ENCODE data around the gene IRF8. TPM values are rescaled to one million over a fixed set of nuclear protein-coding genes. Genes with fewer than 3 reads are reported as not detected.

IRF8 gene
- total RNA-seq, 1 donor from 2014 or later, result 19.8 TPM

DNA sequence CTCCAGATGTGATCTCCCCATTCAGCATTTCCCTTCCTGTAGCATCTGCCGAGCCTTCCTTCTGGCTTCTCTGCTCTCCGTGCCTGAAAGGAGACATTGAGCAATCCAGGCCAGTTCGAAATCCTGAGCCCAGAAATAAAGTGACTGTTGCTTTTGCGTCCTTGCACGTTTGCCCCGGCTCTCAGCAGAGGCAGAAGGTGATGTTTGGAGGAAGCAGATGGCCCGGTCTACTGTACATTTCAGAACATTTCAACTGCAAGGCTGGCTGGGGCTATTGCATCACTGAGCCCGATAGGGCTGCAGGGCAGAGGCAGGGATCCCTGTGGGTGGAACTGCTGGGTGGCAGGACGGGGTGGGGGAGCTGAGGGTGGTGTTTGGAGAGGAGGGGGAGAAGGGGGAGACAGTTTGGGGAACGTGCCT, 29.4 kb downstream of the IRF8 start:
- no peaks in the 10 kb centered on the region for H3K4me1 ChIP-seq (ENCODE audit: control insufficient read depth in 3 of 3, insufficient read depth in 3 of 3, low read length in 3 of 3)
- H3K9ac ChIP-seq (ENCODE audit: low read depth in 1 of 3, low read length in 3 of 3), result no peak overlapping the region
- no peak overlapping the region for H3K27ac ChIP-seq (ENCODE audit: low read depth, low read length)
- H3K4me3 ChIP-seq (ENCODE audit: low read length in 3 of 3), result no peak overlapping the region
- no peaks in the 10 kb centered on the region for H3K9me3 ChIP-seq (ENCODE audit: control insufficient read depth in 3 of 3, low read length in 3 of 3)
- H3K27me3 ChIP-seq (ENCODE audit: control insufficient read depth in 3 of 3, insufficient read depth in 3 of 3, low read length in 3 of 3), result peaks cover 49 to 77% (median 73%) of the 10 kb centered on the region in 3 donors
- H3K36me3 ChIP-seq (ENCODE audit: control insufficient read depth in 3 of 3, insufficient read depth in 3 of 3, low read length in 3 of 3), result no peaks in the 10 kb centered on the region

DNA sequence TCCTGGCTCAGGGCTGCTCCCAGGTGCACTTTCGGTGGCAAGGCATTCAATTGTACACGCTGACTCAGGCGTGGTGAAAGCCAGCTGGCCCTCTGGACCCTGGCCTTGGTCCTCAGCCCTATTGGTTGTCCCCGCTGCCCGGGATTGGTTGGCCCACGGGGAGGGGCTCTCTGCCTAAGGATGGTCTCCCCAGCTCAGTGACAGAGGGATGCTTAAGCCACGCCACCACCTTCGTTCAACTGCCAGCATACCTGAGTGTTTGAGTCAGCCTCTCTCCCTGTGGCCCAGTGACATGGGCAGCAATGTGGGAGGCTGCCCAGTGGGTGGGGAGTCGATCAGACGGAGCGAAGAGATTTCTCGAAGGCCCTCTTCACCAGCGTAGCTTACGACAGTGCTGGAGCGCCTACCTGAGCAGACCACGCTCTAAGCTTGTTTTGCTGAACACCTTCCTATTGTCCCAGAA, 30.3 kb downstream of the IRF8 start:
- Histone ChIP-seq H3K27ac (ENCODE audit: low read depth, low read length) (no peak overlapping the region), H3K9ac (ENCODE audit: low read depth in 1 of 3, low read length in 3 of 3) (no peak overlapping the region), H3K4me3 (ENCODE audit: low read length in 3 of 3) (no peak overlapping the region), H3K27me3 (ENCODE audit: control insufficient read depth in 3 of 3, insufficient read depth in 3 of 3, low read length in 3 of 3) (peaks cover 44 to 84% (median 70%) of the 10 kb centered on the region in 3 donors), H3K9me3 (ENCODE audit: control insufficient read depth in 3 of 3, low read length in 3 of 3) (no peaks in the 10 kb centered on the region), H3K36me3 (ENCODE audit: control insufficient read depth in 3 of 3, insufficient read depth in 3 of 3, low read length in 3 of 3) (no peaks in the 10 kb centered on the region), H3K4me1 (ENCODE audit: control insufficient read depth in 3 of 3, insufficient read depth in 3 of 3, low read length in 3 of 3) (no peaks in the 10 kb centered on the region)

DNA sequence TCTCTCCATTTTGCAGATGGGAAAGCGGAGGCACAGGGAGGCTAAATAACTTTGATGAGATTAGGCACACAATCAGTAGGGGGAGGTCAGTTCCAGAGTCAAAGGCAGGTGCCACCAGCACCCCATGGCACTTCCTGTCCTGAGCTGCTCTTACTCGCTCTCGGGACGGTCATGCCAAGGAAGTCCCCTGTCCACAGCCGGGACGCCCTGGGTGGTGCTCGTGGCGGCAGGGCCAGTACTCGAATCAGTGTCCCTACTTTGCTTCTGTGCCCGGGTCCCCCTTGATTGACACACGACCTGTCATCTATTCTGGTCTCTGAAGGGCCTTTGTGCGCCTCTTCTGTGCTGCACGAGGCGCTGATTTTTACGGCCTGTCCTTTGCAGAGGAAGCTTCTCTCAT, 31.3 kb downstream of the IRF8 start:
- H3K27me3 ChIP-seq (ENCODE audit: control insufficient read depth in 3 of 3, insufficient read depth in 3 of 3, low read length in 3 of 3), result peaks cover 47 to 87% (median 69%) of the 10 kb centered on the region in 3 donors
- H3K27ac ChIP-seq (ENCODE audit: low read depth, low read length), result no peak overlapping the region

DNA sequence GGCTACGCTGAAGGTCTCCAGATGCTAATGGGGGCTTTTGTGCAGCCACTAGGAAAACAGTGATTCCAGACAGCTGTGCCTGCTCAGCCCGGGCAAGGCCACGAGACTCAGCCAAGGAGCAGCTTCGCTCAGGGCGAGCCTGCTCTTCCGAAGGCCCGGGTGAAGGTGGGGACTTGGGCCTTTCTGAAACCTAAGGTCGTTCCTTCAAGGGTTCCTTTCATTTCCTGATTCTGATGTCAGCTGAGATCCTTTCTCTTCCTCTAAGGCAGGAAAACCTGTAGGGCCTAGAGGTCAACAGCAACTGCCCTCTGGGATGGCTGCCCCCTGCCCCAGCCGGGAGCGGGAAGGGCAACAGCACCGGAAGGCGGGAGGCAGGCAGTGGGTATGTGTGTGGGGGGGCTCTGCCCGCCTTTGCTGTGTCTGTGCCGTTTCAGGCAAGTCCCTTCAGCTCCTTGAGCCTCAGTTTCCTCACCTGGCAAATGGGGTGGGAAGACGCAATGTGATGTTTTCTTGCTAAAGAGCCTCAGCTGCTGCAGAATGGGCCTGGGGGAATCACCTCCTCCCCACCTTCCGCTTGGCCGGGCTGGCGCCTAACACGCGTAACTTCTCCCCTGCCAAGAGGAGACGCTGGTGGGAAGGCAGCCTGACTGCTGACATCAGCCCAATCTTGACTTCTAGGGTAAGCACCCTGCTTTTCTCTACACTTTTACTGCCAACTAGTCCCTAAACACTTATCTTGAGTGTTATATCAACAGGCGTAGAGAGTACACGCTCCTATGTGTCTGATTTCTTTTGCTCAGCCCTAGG, 32.8 kb downstream of the IRF8 start:
- Histone ChIP-seq H3K27me3 (ENCODE audit: control insufficient read depth in 3 of 3, insufficient read depth in 3 of 3, low read length in 3 of 3) (peaks cover 37 to 83% (median 61%) of the 10 kb centered on the region in 3 donors), H3K4me1 (ENCODE audit: control insufficient read depth in 3 of 3, insufficient read depth in 3 of 3, low read length in 3 of 3) (no peaks in the 10 kb centered on the region), H3K9me3 (ENCODE audit: control insufficient read depth in 3 of 3, low read length in 3 of 3) (no peaks in the 10 kb centered on the region), H3K36me3 (ENCODE audit: control insufficient read depth in 3 of 3, insufficient read depth in 3 of 3, low read length in 3 of 3) (no peaks in the 10 kb centered on the region), H3K9ac (ENCODE audit: low read depth in 1 of 3, low read length in 3 of 3) (no peak overlapping the region), H3K27ac (ENCODE audit: low read depth, low read length) (no peak overlapping the region), H3K4me3 (ENCODE audit: low read length in 3 of 3) (no peak overlapping the region)

More for the DNA sequence above, 31.3 kb downstream of the IRF8 start:
- Histone ChIP-seq H3K9ac (ENCODE audit: low read depth in 1 of 3, low read length in 3 of 3) (no peak overlapping the region), H3K4me3 (ENCODE audit: low read length in 3 of 3) (no peak overlapping the region), H3K36me3 (ENCODE audit: control insufficient read depth in 3 of 3, insufficient read depth in 3 of 3, low read length in 3 of 3) (no peaks in the 10 kb centered on the region), H3K4me1 (ENCODE audit: control insufficient read depth in 3 of 3, insufficient read depth in 3 of 3, low read length in 3 of 3) (no peaks in the 10 kb centered on the region), H3K9me3 (ENCODE audit: control insufficient read depth in 3 of 3, low read length in 3 of 3) (no peaks in the 10 kb centered on the region)

DNA sequence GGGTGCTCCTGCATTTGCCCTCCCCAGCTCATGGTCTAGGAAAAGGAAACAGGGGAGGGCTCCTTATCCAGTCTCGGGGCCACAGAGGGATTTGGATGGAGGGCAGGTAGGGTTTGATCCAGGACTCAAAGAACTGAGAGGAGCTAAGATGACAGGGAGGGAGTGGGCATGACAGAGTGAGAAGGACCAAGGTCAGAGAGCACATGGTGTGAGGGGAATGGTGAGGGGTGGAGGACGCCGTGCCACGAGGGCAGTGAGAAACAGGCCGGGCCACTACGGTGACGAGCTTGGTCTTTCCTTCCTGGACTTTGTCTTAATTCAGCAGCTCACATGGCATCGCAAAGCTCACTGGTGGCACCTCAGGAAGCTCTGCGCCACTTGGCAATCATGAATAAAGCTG, 35.2 kb downstream of the IRF8 start:
- Histone ChIP-seq H3K36me3 (ENCODE audit: control insufficient read depth in 3 of 3, insufficient read depth in 3 of 3, low read length in 3 of 3) (no peaks in the 10 kb centered on the region), H3K9ac (ENCODE audit: low read depth in 1 of 3, low read length in 3 of 3) (no peak overlapping the region), H3K4me3 (ENCODE audit: low read length in 3 of 3) (no peak overlapping the region), H3K4me1 (ENCODE audit: control insufficient read depth in 3 of 3, insufficient read depth in 3 of 3, low read length in 3 of 3) (no peaks in the 10 kb centered on the region), H3K27me3 (ENCODE audit: control insufficient read depth in 3 of 3, insufficient read depth in 3 of 3, low read length in 3 of 3) (peaks cover 25 to 77% (median 61%) of the 10 kb centered on the region in 3 donors), H3K9me3 (ENCODE audit: control insufficient read depth in 3 of 3, low read length in 3 of 3) (peaks cover 0 to 2% (median 2%) of the 10 kb centered on the region in 3 donors), H3K27ac (ENCODE audit: low read depth, low read length) (no peak overlapping the region)

DNA sequence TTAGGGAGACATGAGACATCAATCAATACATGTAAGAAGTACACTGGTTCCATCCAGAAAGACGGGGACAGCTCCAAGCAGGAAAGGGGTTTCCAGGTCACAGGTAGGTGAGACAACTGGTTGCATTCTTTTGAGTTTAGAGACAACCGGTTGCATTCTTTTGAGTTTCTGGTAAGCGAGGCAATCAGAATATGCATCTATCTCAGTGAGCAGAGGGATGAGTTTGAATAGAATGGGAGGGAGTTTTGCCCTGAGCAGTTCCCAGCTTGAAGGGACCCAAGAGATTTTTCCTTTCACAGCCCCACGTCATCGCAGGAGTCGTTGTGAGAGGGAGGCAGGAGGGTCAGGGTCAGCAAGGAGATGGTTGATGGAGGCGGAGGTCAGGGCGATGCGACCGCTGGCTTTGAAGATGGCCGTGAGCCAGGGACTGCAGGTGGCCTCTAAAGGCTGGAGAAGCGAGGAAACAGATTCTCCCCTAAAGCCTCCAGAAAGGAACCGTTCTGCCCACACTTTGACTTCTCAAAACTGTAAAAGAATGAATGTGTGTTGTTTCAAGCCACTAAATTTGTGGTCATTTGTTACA, 36.5 kb downstream of the IRF8 start:
- peaks cover 12 to 66% (median 52%) of the 10 kb centered on the region in 3 donors for H3K27me3 ChIP-seq (ENCODE audit: control insufficient read depth in 3 of 3, insufficient read depth in 3 of 3, low read length in 3 of 3)
- no peak overlapping the region for H3K27ac ChIP-seq (ENCODE audit: low read depth, low read length)
- H3K36me3 ChIP-seq (ENCODE audit: control insufficient read depth in 3 of 3, insufficient read depth in 3 of 3, low read length in 3 of 3), result no peaks in the 10 kb centered on the region

DNA sequence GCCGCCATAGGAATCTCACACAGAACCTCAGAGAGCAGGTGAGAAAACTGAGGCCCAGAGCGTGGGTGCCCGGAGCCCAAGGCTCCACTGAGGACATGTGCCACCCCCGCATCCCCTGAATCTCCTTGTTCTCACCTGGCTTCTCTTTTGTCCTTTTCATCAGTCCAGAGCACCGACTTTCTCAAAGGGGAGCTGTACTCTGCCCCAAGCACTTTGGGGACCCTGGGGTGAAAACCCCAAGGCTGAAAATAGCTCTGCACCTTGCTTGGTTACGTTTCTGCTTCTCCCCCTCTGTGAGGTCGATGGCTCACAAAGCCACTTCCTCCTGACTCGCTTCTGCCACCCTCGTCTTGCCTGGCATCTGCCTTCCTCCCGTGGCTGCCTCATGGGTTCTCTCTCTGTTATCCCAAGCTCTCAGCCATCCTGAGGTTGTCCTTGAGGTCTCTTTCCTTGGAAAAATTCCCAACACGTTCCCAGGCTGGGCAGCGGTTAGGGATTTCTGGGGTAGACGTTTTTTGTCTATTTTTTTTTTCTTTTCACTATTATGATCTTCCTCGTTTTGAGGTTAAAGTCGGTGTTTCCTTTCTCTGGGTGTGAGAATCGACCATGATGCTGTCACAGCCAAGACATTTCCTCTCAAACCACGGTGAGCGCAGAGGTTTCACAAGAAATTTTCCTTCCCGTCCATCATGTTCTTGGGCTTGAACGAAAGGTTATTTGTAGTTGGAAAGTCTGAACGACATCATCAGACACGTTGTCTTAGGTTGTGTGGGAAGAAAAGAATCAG, 37.2 kb downstream of the IRF8 start:
- H3K27me3 ChIP-seq (ENCODE audit: control insufficient read depth in 3 of 3, insufficient read depth in 3 of 3, low read length in 3 of 3), result peaks cover 8 to 59% (median 47%) of the 10 kb centered on the region in 3 donors
- H3K27ac ChIP-seq (ENCODE audit: low read depth, low read length), result no peak overlapping the region
- no peaks in the 10 kb centered on the region for H3K36me3 ChIP-seq (ENCODE audit: control insufficient read depth in 3 of 3, insufficient read depth in 3 of 3, low read length in 3 of 3)
- H3K9me3 ChIP-seq (ENCODE audit: control insufficient read depth in 3 of 3, low read length in 3 of 3), result peaks cover 0 to 6% (median 2%) of the 10 kb centered on the region in 3 donors
- no peaks in the 10 kb centered on the region for H3K4me1 ChIP-seq (ENCODE audit: control insufficient read depth in 3 of 3, insufficient read depth in 3 of 3, low read length in 3 of 3)
- no peak overlapping the region for H3K4me3 ChIP-seq (ENCODE audit: low read length in 3 of 3)
- H3K9ac ChIP-seq (ENCODE audit: low read depth in 1 of 3, low read length in 3 of 3), result no peak overlapping the region

More for the DNA sequence above, 36.5 kb downstream of the IRF8 start:
- H3K4me1 ChIP-seq (ENCODE audit: control insufficient read depth in 3 of 3, insufficient read depth in 3 of 3, low read length in 3 of 3), result no peaks in the 10 kb centered on the region
- H3K4me3 ChIP-seq (ENCODE audit: low read length in 3 of 3), result no peak overlapping the region
- H3K9me3 ChIP-seq (ENCODE audit: control insufficient read depth in 3 of 3, low read length in 3 of 3), result peaks cover 0 to 6% (median 2%) of the 10 kb centered on the region in 3 donors
- no peak overlapping the region for H3K9ac ChIP-seq (ENCODE audit: low read depth in 1 of 3, low read length in 3 of 3)

DNA sequence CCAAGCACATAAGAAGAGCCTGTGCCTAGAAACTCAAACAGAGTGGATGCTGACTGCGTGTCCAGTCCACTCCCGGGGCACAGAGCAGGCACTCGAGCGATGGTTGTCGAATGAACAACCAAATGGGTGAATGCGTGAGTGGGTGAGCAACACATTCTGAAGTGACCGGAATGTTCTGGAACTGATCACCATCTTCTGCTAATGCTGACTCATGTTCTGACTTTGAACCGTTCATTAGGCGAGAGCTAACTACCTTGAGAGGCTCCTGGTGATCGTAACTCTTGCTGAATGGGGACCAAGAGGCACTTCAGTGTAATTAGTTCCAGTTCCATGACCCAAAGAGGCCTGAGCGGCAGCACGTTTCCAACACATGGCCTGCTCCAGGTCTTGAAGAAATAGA, 37.9 kb downstream of the IRF8 start:
- Histone ChIP-seq H3K9me3 (ENCODE audit: control insufficient read depth in 3 of 3, low read length in 3 of 3) (peaks cover 0 to 6% (median 2%) of the 10 kb centered on the region in 3 donors), H3K27ac (ENCODE audit: low read depth, low read length) (no peak overlapping the region), H3K36me3 (ENCODE audit: control insufficient read depth in 3 of 3, insufficient read depth in 3 of 3, low read length in 3 of 3) (no peaks in the 10 kb centered on the region), H3K27me3 (ENCODE audit: control insufficient read depth in 3 of 3, insufficient read depth in 3 of 3, low read length in 3 of 3) (peaks cover 8 to 55% (median 42%) of the 10 kb centered on the region in 3 donors), H3K4me1 (ENCODE audit: control insufficient read depth in 3 of 3, insufficient read depth in 3 of 3, low read length in 3 of 3) (no peaks in the 10 kb centered on the region), H3K9ac (ENCODE audit: low read depth in 1 of 3, low read length in 3 of 3) (no peak overlapping the region), H3K4me3 (ENCODE audit: low read length in 3 of 3) (no peak overlapping the region)

DNA sequence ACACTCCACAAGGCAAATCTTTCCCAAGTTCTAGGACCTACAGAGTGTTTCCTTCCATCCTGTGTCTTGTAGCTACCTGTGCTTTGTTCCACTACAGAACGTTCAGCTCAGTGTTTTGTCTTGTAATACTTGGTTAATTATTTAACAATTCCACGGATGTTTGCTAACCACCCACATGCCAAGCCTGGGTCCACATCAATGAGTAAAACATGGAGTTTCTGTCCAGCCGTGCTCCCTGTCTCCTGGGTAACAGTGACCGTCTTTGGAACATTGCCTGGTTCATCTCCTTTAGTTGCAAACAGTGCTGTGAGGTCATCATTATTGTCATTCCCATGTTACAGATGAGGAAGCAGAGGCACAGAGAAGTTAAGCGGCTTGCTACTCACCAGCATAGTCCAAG, 41.3 kb downstream of the IRF8 start:
- no peak overlapping the region for H3K4me3 ChIP-seq (ENCODE audit: low read length in 3 of 3)
- no peaks in the 10 kb centered on the region for H3K4me1 ChIP-seq (ENCODE audit: control insufficient read depth in 3 of 3, insufficient read depth in 3 of 3, low read length in 3 of 3)
- H3K9ac ChIP-seq (ENCODE audit: low read depth in 1 of 3, low read length in 3 of 3), result no peak overlapping the region
- H3K36me3 ChIP-seq (ENCODE audit: control insufficient read depth in 3 of 3, insufficient read depth in 3 of 3, low read length in 3 of 3), result no peaks in the 10 kb centered on the region
- peaks cover 0 to 6% (median 2%) of the 10 kb centered on the region in 3 donors for H3K9me3 ChIP-seq (ENCODE audit: control insufficient read depth in 3 of 3, low read length in 3 of 3)
- no peak overlapping the region for H3K27ac ChIP-seq (ENCODE audit: low read depth, low read length)
- H3K27me3 ChIP-seq (ENCODE audit: control insufficient read depth in 3 of 3, insufficient read depth in 3 of 3, low read length in 3 of 3), result peaks cover 9 to 37% (median 31%) of the 10 kb centered on the region in 3 donors
